Heart left ventricle (tissue), 16 donors: ENCODE measurements around the gene GLUL. TPM values are rescaled to one million over a fixed set of nuclear protein-coding genes. Genes with fewer than 3 reads are reported as not detected.

Source experiments
- ATAC-seq, 4 donors: fragments of 200-7000 bp; cut with Tn5 transposase; one replicate each; pipeline ENCODE4 v1.9.1; 2020 to 2022; ENCODE audit warnings: moderate library complexity in 4 of 4, mild to moderate bottlenecking in 3 of 4, moderate number of reproducible peaks in 1 of 4
- DNase-seq, 5 donors: peaks; one replicate each; pipeline ENCODE4 v3.0.0-alpha.2; 2020
- H3K27ac ChIP-seq, 12 donors: fragments of 200-600 bp; sonication (generic) in 4 of 12; one replicate each; pipeline versions ENCODE4 v1.5.0 to v1.8.0; 2016 to 2022; ENCODE audit warnings: mild to moderate bottlenecking in 2 of 12
- H3K27me3 ChIP-seq, 9 donors: fragments of 200-600 bp; sonication (generic) in 2 of 9; one replicate each; pipeline versions ENCODE4 v1.5.1 to v1.8.0; 2016 to 2022; ENCODE audit warnings: mild to moderate bottlenecking in 3 of 9
- H3K36me3 ChIP-seq, 9 donors: fragments of 200-600 bp; sonication (generic) in 2 of 9; one replicate each; pipeline versions ENCODE4 v1.5.0 to v1.8.0; 2018 to 2022; ENCODE audit warnings: mild to moderate bottlenecking in 2 of 9
- H3K4me1 ChIP-seq, 12 donors: fragments of 200-600 bp; sonication (generic) in 4 of 12; one replicate each; pipeline versions ENCODE4 v1.5.0 to v1.8.0; 2016 to 2022; ENCODE audit warnings: mild to moderate bottlenecking in 3 of 12
- H3K4me3 ChIP-seq, 12 donors: fragments of 200-600 bp; sonication (generic) in 4 of 12; one replicate each; pipeline versions ENCODE4 v1.5.0 to v1.8.0; 2017 to 2022; ENCODE audit warnings: mild to moderate bottlenecking in 9 of 12, moderate library complexity in 4 of 12
- H3K9me3 ChIP-seq, 12 donors: fragments of 200-600 bp; sonication (generic) in 4 of 12; one replicate each; pipeline versions ENCODE4 v1.5.0 to v1.8.0; 2016 to 2022; ENCODE audit warnings: mild to moderate bottlenecking in 1 of 12
- CTCF ChIP-seq, 12 donors: fragments of 200-600 bp; sonication (generic) in 4 of 12; IDR thresholded peaks; one replicate each; pipeline versions ENCODE4 v1.5.0 to v1.8.0; 2018 to 2022; ENCODE audit warnings: antibody characterized with exemption in 12 of 12, mild to moderate bottlenecking in 5 of 12
- POLR2A ChIP-seq, 2 donors: fragments of 450-650 bp; IDR thresholded peaks; one replicate each; pipeline ENCODE4 v1.6.1; 2017; ENCODE audit warnings: antibody characterized with exemption in 2 of 2, mild to moderate bottlenecking in 2 of 2, moderate library complexity in 2 of 2
- WGBS, 4 donors: extraction: QIAGEN DNeasy Blood & Tissue Kit in 2 of 4; methylation state at CpG; one replicate each; pipeline versions ENCODE4 v1.1.5 to v1.1.7; 2013 to 2018; 5-methylcytosine and 5-hydroxymethylcytosine counted together
- intact Hi-C, 10 donors: fragments of 100-400 bp; cut with DNase I; formaldehyde crosslinking; loops; one replicate each; pipeline versions ENCODE4 v1.11.1 to v1.14.2; 2022
- polyA plus RNA-seq, 2 donors: library from polyadenylated mRNA; stranded (reverse); fragments of 200-250 nt; gene quantifications; one replicate each; pipeline ENCODE4 v1.2.3, GENCODE V29; 2013
- total RNA-seq, 9 donors: library from RNA; depleted of rRNA in 2 of 9; stranded (reverse); fragments of >200 nt in 2 of 9; fragmentation: NEBNext Ultra II Directional in 3 of 9; extraction: Animal tissue kit (Norgen Biotek cat#: 25700) in 3 of 9; gene quantifications; one replicate each; pipeline versions ENCODE4 v1.1.0 to v1.2.4, GENCODE V29; 2016 to 2023
- donor health status: ischemic (EF 13 %, LVEDD 7.1; RV severe dilation, severe dysfunction).
- donor health status: healthy with polysubstance abuse.
- donor health status: DM: no; HTN: yes; CAD: no.
- donor health status: DM: no; HTN: no; CAD: no.
- donor health status: ischemic (EF 25% LVEDD 6.9; RV normal size, moderate dysfunction).
- donor health status: ischemic (EF 25% LVEDD 5.7; RV mildly dilated, moderate dysfunction).
- donor health status: healthy.
- donor health status: DM: yes; HTN: yes; CAD: no.
- donor health status: ischemic (EF 35%, LVEDD 5.7; RV mildly dilated, moderate dysfunction).
- donor health status: nonischemic (EF 11% LVEDD 7.7; RV severe dilation, severe dysfunction).
- donor health status: DM: yes; HTN: yes; CAD: no.
- donor health status: PGD.
- donor health status: ischemic (EF 29% LVEDD 5.4; RV normal size, mild dysfunction).
- donor health status: nonischemic (EF 23%, LVEDD 6.1; RV moderate dilation, normal function).

The GLUL gene
- total and polyA plus RNA-seq, 11 donors: 92.6 to 1,145 (median 520) TPM

GRCh38 chr1:182368358-182368757 lies 23.2 kb downstream of the GLUL start:
- no peak overlapping the region for H3K27ac ChIP-seq
- peaks cover 0 to 14% (median 6%) of the 10 kb centered on the region in 12 donors for H3K4me1 ChIP-seq
- no peak for DNase-seq
- H3K36me3 ChIP-seq: no peaks in the 10 kb centered on the region
- H3K9me3 ChIP-seq: no peaks in the 10 kb centered on the region
- H3K27me3 ChIP-seq: no peaks in the 10 kb centered on the region
- intact Hi-C loops: loop anchor here in 1 of 10 donors (10.0 kb wide), 1 partner anchor 134 kb away; no protein-coding TSS in a partner anchor
- ATAC-seq: no peak
- 44 to 58% (median 51%) methylated on average over 4 of the region's 4 CpGs for WGBS, 4 donors
- TF ChIP-seq CTCF (IDR thresholded peaks at IDR 0.05) (no peak), POLR2A (IDR thresholded peaks at IDR 0.05) (no peak)
- no peak overlapping the region for H3K4me3 ChIP-seq

- intact Hi-C loops: loop anchor here in 1 of 10 donors (10.0 kb wide), 1 partner anchor 133 kb away; no protein-coding TSS in a partner anchor
- ATAC-seq: no peak
Observed at GRCh38 chr1:182367926-182368325, 23.7 kb downstream of the GLUL start.

GRCh38 chr1:182366596-182366995 lies 25.0 kb downstream of the GLUL start:
- peaks cover 0 to 21% (median 6%) of the 10 kb centered on the region in 12 donors for H3K4me1 ChIP-seq
- no peak overlapping the region for H3K27ac ChIP-seq
- no peaks in the 10 kb centered on the region for H3K27me3 ChIP-seq
- 94 to 97% (median 96%) methylated on average over 2 of the region's 2 CpGs for WGBS, 4 donors
- H3K4me3 ChIP-seq: no peak overlapping the region
- ATAC-seq (no peak), DNase-seq (no peak)
- H3K36me3 ChIP-seq: no peaks in the 10 kb centered on the region
- no peak for TF ChIP-seq CTCF (IDR thresholded peaks at IDR 0.05)
- no peak for TF ChIP-seq POLR2A (IDR thresholded peaks at IDR 0.05)
- no peaks in the 10 kb centered on the region for H3K9me3 ChIP-seq
- intact Hi-C loops: loop anchor here in 1 of 10 donors (10.0 kb wide), 1 partner anchor 132 kb away; no protein-coding TSS in a partner anchor

More at GRCh38 chr1:182367926-182368325, 23.7 kb downstream of the GLUL start:
- Histone ChIP-seq H3K9me3 (no peaks in the 10 kb centered on the region), H3K4me1 (peaks cover 0 to 17% (median 6%) of the 10 kb centered on the region in 12 donors), H3K27me3 (no peaks in the 10 kb centered on the region), H3K4me3 (no peak overlapping the region), H3K27ac (no peak overlapping the region), H3K36me3 (no peaks in the 10 kb centered on the region)
- TF ChIP-seq CTCF (IDR thresholded peaks at IDR 0.05): no peak
- TF ChIP-seq POLR2A (IDR thresholded peaks at IDR 0.05): no peak
- no peak for DNase-seq
- 60 to 68% (median 64%) methylated on average over 2 of the region's 2 CpGs for WGBS, 4 donors

- TF ChIP-seq POLR2A (IDR thresholded peaks at IDR 0.05) (no peak), CTCF (IDR thresholded peaks at IDR 0.05) (no peak)
Observed at GRCh38 chr1:182359645-182360044, 31.9 kb downstream of the GLUL start.

More at GRCh38 chr1:182359645-182360044, 31.9 kb downstream of the GLUL start:
- Histone ChIP-seq H3K4me3 (no peak overlapping the region), H3K27ac (peak overlapping the region in 2 of 12 donors; percentile 16 to 45), H3K27me3 (no peaks in the 10 kb centered on the region), H3K36me3 (no peaks in the 10 kb centered on the region), H3K4me1 (peaks cover 0 to 29% (median 0%) of the 10 kb centered on the region in 12 donors), H3K9me3 (no peaks in the 10 kb centered on the region)
- intact Hi-C loops: loop anchor here in 1 of 10 donors (10.0 kb wide), 1 partner anchor 125 kb away; no protein-coding TSS in a partner anchor
- ATAC-seq (no peak), DNase-seq (no peak)
- WGBS, 4 donors: 64 to 77% (median 70%) methylated on average over 7 of the region's 7 CpGs
